Globus pallidus (tissue), 1 donor: Measurements from ENCODE around the gene TLCD2.
A peak's percentile ranks its signal among the peaks of the same experiment; 100 is the strongest.
"Not testable (repeated sequence)": the region's sequence is repeated elsewhere in the genome, so short reads cannot be mapped to it uniquely, and the experiment has no call there.

Source experiments
- DNase-seq: peaks from one replicate; pipeline ENCODE4 v3.0.0-alpha.2; 2015; ENCODE audit warnings: low spot score

Gene TLCD2

GRCh38 chr17:1686086-1686485 is 24.1 kb downstream of the TLCD2 start:
- DNase-seq: no peak

- peak; percentile 97 for DNase-seq
Measured at GRCh38 chr17:1684378-1685189, 25.6 kb downstream of the TLCD2 start, which contains the start of gene PRPF8. Gene PRPF8 (minus strand): TSS chr17:1684867. CDS start chr17:1684571, 296 bp downstream.

- peak; percentile 11 for DNase-seq
Measured at GRCh38 chr17:1683459-1683858, 26.7 kb downstream of the TLCD2 start.

- no peak for DNase-seq
Measured at GRCh38 chr17:1676401-1676800, 33.8 kb downstream of the TLCD2 start.

GRCh38 chr17:1673041-1673785 is 37.0 kb downstream of the TLCD2 start:
- no peak for DNase-seq

GRCh38 chr17:1663934-1664333 is 46.2 kb downstream of the TLCD2 start:
- DNase-seq: not testable (repeated sequence)

- no peak for DNase-seq
Measured at GRCh38 chr17:1661045-1661444, 49.1 kb downstream of the TLCD2 start.

- no peak for DNase-seq
Measured at GRCh38 chr17:1658100-1658499, 52.1 kb downstream of the TLCD2 start.

GRCh38 chr17:1653735-1654134 is 56.4 kb downstream of the TLCD2 start:
- no peak for DNase-seq

GRCh38 chr17:1652794-1653193 is 57.4 kb downstream of the TLCD2 start:
- DNase-seq: not testable (repeated sequence)
